Parathyroid adenoma (tissue), 2 donors: ENCODE measurements around the gene SLC38A7.

Experiments
- H2AFZ ChIP-seq: fragments of 300-600 bp; sonication (generic); one replicate; pipeline ENCODE4 v1.7.0; 2017; ENCODE audit warnings: antibody characterized with exemption, mild to moderate bottlenecking
- H3K27ac ChIP-seq: fragments of 300-600 bp; sonication (generic); one replicate; pipeline ENCODE4 v1.7.0; 2017
- H3K27me3 ChIP-seq: fragments of 300-600 bp; sonication (generic); one replicate; pipeline ENCODE4 v1.7.0; 2017; ENCODE audit warnings: low read length; ENCODE audit not compliant: control insufficient read depth, insufficient read depth
- H3K36me3 ChIP-seq: fragments of 300-600 bp; sonication (generic); one replicate; pipeline ENCODE4 v1.7.0; 2017; ENCODE audit warnings: low read length; ENCODE audit not compliant: control insufficient read depth, insufficient read depth
- H3K4me1 ChIP-seq: fragments of 300-600 bp; sonication (generic); one replicate; pipeline ENCODE4 v1.7.0; 2017; ENCODE audit warnings: control low read depth
- H3K4me2 ChIP-seq: fragments of 300-600 bp; sonication (generic); one replicate; pipeline ENCODE4 v1.7.0; 2017; ENCODE audit warnings: low read length
- H3K4me3 ChIP-seq: fragments of 300-600 bp; sonication (generic); one replicate; pipeline ENCODE4 v1.7.0; 2017; ENCODE audit warnings: low read depth, low read length
- H3K79me2 ChIP-seq: fragments of 300-600 bp; sonication (generic); one replicate; pipeline ENCODE4 v1.7.0; 2017; ENCODE audit warnings: control low read depth
- H3K9ac ChIP-seq: fragments of 300-600 bp; sonication (generic); one replicate; pipeline ENCODE4 v1.7.0; 2017; ENCODE audit warnings: mild to moderate bottlenecking
- H3K9me3 ChIP-seq: fragments of 300-600 bp; sonication (generic); one replicate; pipeline ENCODE4 v1.7.0; 2017; ENCODE audit warnings: low read length; ENCODE audit not compliant: control insufficient read depth
- CTCF ChIP-seq: fragments of 300-600 bp; sonication (generic); IDR thresholded peaks from one replicate; pipeline ENCODE4 v1.7.0; 2017; ENCODE audit warnings: antibody characterized with exemption, mild to moderate bottlenecking
- donor health status: primary hyperparathyroidism.

The SLC38A7 gene

GRCh38 chr16:58656899-58657298 is 27.7 kb downstream of the SLC38A7 start:
- H3K4me3 ChIP-seq, result no peak overlapping the region
- H3K4me2 ChIP-seq, result no peak overlapping the region
- no peaks in the 10 kb centered on the region for H3K36me3 ChIP-seq
- no peaks in the 10 kb centered on the region for H3K27me3 ChIP-seq
- no peak overlapping the region for H2AFZ ChIP-seq
- no peaks in the 10 kb centered on the region for H3K9me3 ChIP-seq
- H3K79me2 ChIP-seq, result no peaks in the 10 kb centered on the region
- no peak overlapping the region for H3K9ac ChIP-seq
- H3K4me1 ChIP-seq, result peaks cover 2% of the 10 kb centered on the region
- no peak for TF ChIP-seq CTCF
- no peak overlapping the region for H3K27ac ChIP-seq

GRCh38 chr16:58655215-58655596 is 29.4 kb downstream of the SLC38A7 start:
- Histone ChIP-seq H3K9me3 (no peaks in the 10 kb centered on the region), H3K79me2 (no peaks in the 10 kb centered on the region), H3K27me3 (no peaks in the 10 kb centered on the region), H3K36me3 (no peaks in the 10 kb centered on the region), H3K4me3 (no peak overlapping the region), H3K9ac (no peak overlapping the region), H3K27ac (no peak overlapping the region), H3K4me1 (no peaks in the 10 kb centered on the region), H3K4me2 (no peak overlapping the region), H2AFZ (no peak overlapping the region)
- TF ChIP-seq CTCF, result no peak

- TF ChIP-seq CTCF, result no peak
- H3K9me3 ChIP-seq, result no peaks in the 10 kb centered on the region
- no peak overlapping the region for H3K4me3 ChIP-seq
- no peaks in the 10 kb centered on the region for H3K4me1 ChIP-seq
- H3K36me3 ChIP-seq, result no peaks in the 10 kb centered on the region
- H2AFZ ChIP-seq, result no peak overlapping the region
- no peak overlapping the region for H3K9ac ChIP-seq
- no peak overlapping the region for H3K4me2 ChIP-seq
- H3K79me2 ChIP-seq, result no peaks in the 10 kb centered on the region
- H3K27me3 ChIP-seq, result no peaks in the 10 kb centered on the region
- no peak overlapping the region for H3K27ac ChIP-seq
Measured at GRCh38 chr16:58654560-58655214, 29.9 kb downstream of the SLC38A7 start.

GRCh38 chr16:58652741-58653140 is 31.8 kb downstream of the SLC38A7 start:
- Histone ChIP-seq H3K4me1 (no peaks in the 10 kb centered on the region), H3K9ac (no peak overlapping the region), H3K27ac (no peak overlapping the region), H3K4me2 (no peak overlapping the region), H2AFZ (peak overlapping the region; percentile 38), H3K4me3 (no peak overlapping the region), H3K27me3 (no peaks in the 10 kb centered on the region), H3K36me3 (no peaks in the 10 kb centered on the region), H3K9me3 (no peaks in the 10 kb centered on the region), H3K79me2 (no peaks in the 10 kb centered on the region)
- no peak for TF ChIP-seq CTCF

GRCh38 chr16:58651965-58652348 is 32.6 kb downstream of the SLC38A7 start:
- no peak overlapping the region for H3K4me2 ChIP-seq
- no peaks in the 10 kb centered on the region for H3K9me3 ChIP-seq
- H3K27ac ChIP-seq, result no peak overlapping the region
- H3K9ac ChIP-seq, result no peak overlapping the region
- peaks cover 2% of the 10 kb centered on the region for H3K4me1 ChIP-seq
- H3K4me3 ChIP-seq, result no peak overlapping the region
- H2AFZ ChIP-seq, result no peak overlapping the region
- H3K79me2 ChIP-seq, result no peaks in the 10 kb centered on the region
- H3K27me3 ChIP-seq, result no peaks in the 10 kb centered on the region
- TF ChIP-seq CTCF, result no peak
- no peaks in the 10 kb centered on the region for H3K36me3 ChIP-seq
